ENCODE data around the gene ZBTB32. TPM values are rescaled to one million over a fixed set of nuclear protein-coding genes. Genes with fewer than 3 reads are reported as not detected.
A peak's percentile ranks its signal among the peaks of the same experiment; 100 is the strongest.

The ZBTB32 gene
- total RNA-seq, 1 donor: 0.42 TPM

GRCh38 chr19:35755131-35755549, 50.8 kb downstream of the ZBTB32 start:
- peaks cover 34% of the 10 kb centered on the region for H3K4me1 ChIP-seq (ENCODE audit: insufficient read depth, low read length)
- no peaks in the 10 kb centered on the region for H3K9me3 ChIP-seq (ENCODE audit: low read depth, low read length)
- H3K4me3 ChIP-seq (ENCODE audit: low read length): no peak overlapping the region
- peaks cover 9% of the 10 kb centered on the region for H3K27me3 ChIP-seq (ENCODE audit: insufficient read depth, low read length)

DNA sequence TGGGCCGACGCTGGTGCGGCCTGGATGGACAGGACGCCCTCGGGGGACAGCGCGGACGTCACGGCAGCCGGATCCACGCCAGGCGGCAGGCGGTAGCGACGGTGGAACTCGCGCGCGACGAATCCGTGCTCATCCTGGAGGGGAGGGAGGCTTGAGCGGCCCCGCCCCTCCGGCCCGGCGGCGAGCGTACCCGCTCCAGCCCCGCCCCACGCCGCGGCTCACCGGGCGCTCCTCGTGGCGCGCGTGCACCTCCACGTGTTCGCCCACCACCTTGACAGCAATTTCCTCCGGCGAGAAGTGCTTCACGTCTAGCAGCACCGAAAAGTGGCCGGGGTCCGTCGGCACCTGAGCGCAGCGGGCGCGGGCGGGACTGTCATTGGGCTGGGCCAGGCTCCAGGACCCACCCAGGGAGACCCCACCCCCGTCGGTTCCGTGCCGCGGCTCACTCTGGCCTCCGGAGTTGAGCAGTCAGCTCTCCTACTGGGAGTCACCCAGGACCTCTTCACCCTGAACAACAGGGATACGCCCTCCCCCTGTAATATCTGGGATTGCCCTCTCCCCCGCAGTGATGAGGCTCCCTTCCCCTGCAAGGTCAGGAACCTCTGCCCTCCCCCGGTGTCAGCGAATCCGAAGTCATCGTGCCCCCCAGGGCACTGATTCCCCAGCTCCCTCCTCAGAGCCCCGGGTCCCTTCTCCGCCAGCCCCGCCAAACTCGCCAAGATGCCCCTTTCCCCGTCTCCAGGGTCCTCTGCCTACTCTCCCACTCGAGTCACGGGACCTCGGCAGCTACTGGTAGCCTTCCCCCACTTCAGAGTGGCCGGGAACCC, 51.4 kb downstream of the ZBTB32 start:
- no peaks in the 10 kb centered on the region for H3K9me3 ChIP-seq (ENCODE audit: low read depth, low read length)
- H3K27me3 ChIP-seq (ENCODE audit: insufficient read depth, low read length): peaks cover 9% of the 10 kb centered on the region
- no peak overlapping the region for H3K4me3 ChIP-seq (ENCODE audit: low read length)
- H3K4me1 ChIP-seq (ENCODE audit: insufficient read depth, low read length): peaks cover 34% of the 10 kb centered on the region

- peaks cover 9% of the 10 kb centered on the region for H3K27me3 ChIP-seq (ENCODE audit: insufficient read depth, low read length)
- H3K4me1 ChIP-seq (ENCODE audit: insufficient read depth, low read length): peaks cover 34% of the 10 kb centered on the region
- peak within 1 kb of the TSS; percentile 93 for H3K4me3 ChIP-seq (ENCODE audit: low read length)
- no peaks in the 10 kb centered on the region for H3K9me3 ChIP-seq (ENCODE audit: low read depth, low read length)
Measured at GRCh38 chr19:35756377-35757230, 52.2 kb downstream of the ZBTB32 start, which contains the start of gene HSPB6. Gene HSPB6, minus strand, starts transcription at chr19:35757029. Its CDS starts 21 bp downstream, at chr19:35757008.

GRCh38 chr19:35757231-35757748, 52.9 kb downstream of the ZBTB32 start:
- peaks cover 9% of the 10 kb centered on the region for H3K27me3 ChIP-seq (ENCODE audit: insufficient read depth, low read length)
- peaks cover 34% of the 10 kb centered on the region for H3K4me1 ChIP-seq (ENCODE audit: insufficient read depth, low read length)
- H3K9me3 ChIP-seq (ENCODE audit: low read depth, low read length): no peaks in the 10 kb centered on the region
- peak overlapping the region; percentile 93 for H3K4me3 ChIP-seq (ENCODE audit: low read length)

DNA sequence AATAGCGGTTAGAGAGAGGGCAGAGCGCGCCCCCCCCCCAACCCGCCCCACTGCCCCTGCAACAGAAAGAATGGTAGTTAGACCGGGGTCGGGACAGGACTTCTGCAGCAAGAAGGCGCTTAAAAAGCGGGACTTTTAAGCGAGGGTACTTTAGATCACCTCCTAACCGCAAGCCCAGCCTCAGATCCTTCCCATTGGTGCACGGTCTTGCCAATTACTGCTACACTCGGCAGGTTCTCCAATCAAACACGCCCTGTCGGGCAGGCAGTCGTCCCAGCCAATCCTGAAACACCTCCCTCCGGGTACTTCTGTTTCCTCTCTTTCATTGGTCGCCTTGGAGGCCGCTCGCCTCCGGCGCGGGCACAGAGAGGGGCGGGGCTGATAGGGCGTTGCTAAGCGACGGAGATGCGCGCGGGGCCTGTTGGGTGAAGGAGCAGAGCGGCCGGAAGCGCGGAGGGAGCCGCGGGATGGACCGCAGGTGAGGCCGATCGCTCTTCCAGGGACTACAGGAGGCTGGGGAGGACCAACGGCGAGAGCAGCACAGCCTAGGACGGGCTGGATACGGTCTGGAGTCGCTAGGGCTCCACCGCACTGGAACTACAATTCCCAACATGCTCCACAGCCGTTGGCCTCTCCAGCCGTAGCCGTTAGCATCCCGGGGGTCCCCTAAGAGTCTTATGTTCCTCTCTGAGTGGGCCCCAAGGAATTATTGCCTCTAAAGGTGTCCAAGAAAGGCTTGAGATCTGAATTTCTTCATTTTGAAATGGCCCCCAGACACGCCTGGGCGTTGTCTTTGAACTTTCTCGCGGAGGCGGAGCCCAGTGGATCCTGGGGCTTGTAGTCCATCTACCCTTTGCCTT, 53.6 kb downstream of the ZBTB32 start, which contains the start of gene PROSER3:
PROSER3 (plus strand) TSS at position 428 of the 860 bp plus-strand sequence; CDS start at position 468, 40 bp downstream.
- Histone ChIP-seq H3K4me3 (ENCODE audit: low read length) (peak within 1 kb of the TSS; percentile 93), H3K27me3 (ENCODE audit: insufficient read depth, low read length) (peaks cover 9% of the 10 kb centered on the region), H3K4me1 (ENCODE audit: insufficient read depth, low read length) (peaks cover 34% of the 10 kb centered on the region), H3K9me3 (ENCODE audit: low read depth, low read length) (no peaks in the 10 kb centered on the region)

- peaks cover 34% of the 10 kb centered on the region for H3K4me1 ChIP-seq (ENCODE audit: insufficient read depth, low read length)
- no peaks in the 10 kb centered on the region for H3K9me3 ChIP-seq (ENCODE audit: low read depth, low read length)
- H3K4me3 ChIP-seq (ENCODE audit: low read length): no peak overlapping the region
- H3K27me3 ChIP-seq (ENCODE audit: insufficient read depth, low read length): peaks cover 9% of the 10 kb centered on the region
Measured at GRCh38 chr19:35759697-35760096, 55.3 kb downstream of the ZBTB32 start.

DNA sequence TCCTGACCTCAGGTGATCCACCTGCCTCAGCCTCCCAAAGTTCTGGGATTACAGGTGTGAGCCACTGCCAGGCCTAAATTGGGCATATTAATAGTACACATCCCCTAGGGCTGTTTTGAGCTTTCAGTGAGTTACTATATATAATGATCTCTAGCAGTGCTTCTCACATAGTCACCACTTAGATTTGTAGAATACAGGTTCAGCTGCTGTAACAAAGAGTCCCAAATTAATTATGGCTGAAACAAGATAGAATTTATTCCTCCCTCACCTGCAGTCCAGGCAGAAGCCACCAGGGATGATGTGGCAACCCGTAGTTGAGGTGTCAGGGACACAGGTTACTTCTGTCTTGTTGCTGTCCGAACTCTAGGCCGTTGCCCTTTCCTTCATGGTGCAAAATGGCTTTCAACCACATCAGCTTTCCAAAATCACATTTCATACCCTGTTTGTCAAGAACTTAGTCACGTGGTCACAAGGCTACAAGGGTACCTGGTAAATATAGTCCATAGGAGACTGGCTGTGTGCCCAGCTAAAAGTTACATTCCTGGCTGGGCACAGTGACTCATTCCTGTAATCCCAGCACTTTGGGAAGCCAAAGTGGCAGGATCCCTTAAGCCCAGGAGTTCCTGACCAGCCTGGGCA, 56.5 kb downstream of the ZBTB32 start:
- Histone ChIP-seq H3K4me3 (ENCODE audit: low read length) (no peak overlapping the region), H3K27me3 (ENCODE audit: insufficient read depth, low read length) (peaks cover 9% of the 10 kb centered on the region), H3K9me3 (ENCODE audit: low read depth, low read length) (no peaks in the 10 kb centered on the region), H3K4me1 (ENCODE audit: insufficient read depth, low read length) (peaks cover 26% of the 10 kb centered on the region)

GRCh38 chr19:35764432-35765315, 60.3 kb downstream of the ZBTB32 start:
- H3K4me3 ChIP-seq (ENCODE audit: low read length): no peak overlapping the region
- no peaks in the 10 kb centered on the region for H3K9me3 ChIP-seq (ENCODE audit: low read depth, low read length)
- H3K27me3 ChIP-seq (ENCODE audit: insufficient read depth, low read length): no peaks in the 10 kb centered on the region
- no peaks in the 10 kb centered on the region for H3K4me1 ChIP-seq (ENCODE audit: insufficient read depth, low read length)

Other genes starting within 250 kb of the ZBTB32 start
- not detected for gene KRTDAP, start 214.1 kb upstream of the ZBTB32 start, total RNA-seq
- gene DMKN, start 190.9 kb upstream of the ZBTB32 start, total RNA-seq: not detected
- gene SBSN, start 176.2 kb upstream of the ZBTB32 start, total RNA-seq: not detected
- not detected for gene GAPDHS, start 171.1 kb upstream of the ZBTB32 start, total RNA-seq
- gene TMEM147, start 158.9 kb upstream of the ZBTB32 start, total RNA-seq: 25.9 TPM
- not detected for gene ATP4A, start 140.9 kb upstream of the ZBTB32 start, total RNA-seq
- gene PMIS2, start 118.4 kb upstream of the ZBTB32 start, total RNA-seq: not detected
- gene HAUS5, start 91.8 kb upstream of the ZBTB32 start, total RNA-seq: 6.0 TPM
- gene RBM42, start 75.5 kb upstream of the ZBTB32 start, total RNA-seq: 16.0 TPM
- gene ETV2, start 62.8 kb upstream of the ZBTB32 start, total RNA-seq: not detected
- 219 TPM for gene COX6B1, start 56.2 kb upstream of the ZBTB32 start, total RNA-seq
- not detected for gene UPK1A, start 38.0 kb upstream of the ZBTB32 start, total RNA-seq
- gene KMT2B, start 13.4 kb downstream of the ZBTB32 start, total RNA-seq: 10.8 TPM
- 8.7 TPM for gene IGFLR1, start 37.9 kb downstream of the ZBTB32 start, total RNA-seq
- gene U2AF1L4, start 40.9 kb downstream of the ZBTB32 start, total RNA-seq: 18.4 TPM
- gene PSENEN, start 41.1 kb downstream of the ZBTB32 start, total RNA-seq: 8.0 TPM
- 1.9 TPM for gene LIN37, start 44.0 kb downstream of the ZBTB32 start, total RNA-seq
- not detected for gene HSPB6, start 52.5 kb downstream of the ZBTB32 start, total RNA-seq
- gene PROSER3, start 53.6 kb downstream of the ZBTB32 start, total RNA-seq: 5.1 TPM
- gene ARHGAP33, start 71.0 kb downstream of the ZBTB32 start, total RNA-seq: 4.1 TPM
- gene PRODH2, start 108.3 kb downstream of the ZBTB32 start, total RNA-seq: not detected
- not detected for gene NPHS1, start 147.9 kb downstream of the ZBTB32 start, total RNA-seq
- 0.10 TPM for gene KIRREL2, start 152.4 kb downstream of the ZBTB32 start, total RNA-seq
- not detected for gene APLP1, start 164.0 kb downstream of the ZBTB32 start, total RNA-seq
- 128 TPM for gene NFKBID, start 196.0 kb downstream of the ZBTB32 start, total RNA-seq
- 58.1 TPM for gene HCST, start 198.0 kb downstream of the ZBTB32 start, total RNA-seq
- gene TYROBP, start 203.7 kb downstream of the ZBTB32 start, total RNA-seq: 286 TPM
- gene LRFN3, start 231.8 kb downstream of the ZBTB32 start, total RNA-seq: 1.3 TPM